CD4-positive, CD25-positive, alpha-beta regulatory T cell (primary cell): ENCODE measurements around the gene TSC22D2. TPM values are rescaled to one million over a fixed set of nuclear protein-coding genes. Genes with fewer than 3 reads are reported as not detected.
"Not testable (repeated sequence)": the region's sequence is repeated elsewhere in the genome, so short reads cannot be mapped to it uniquely, and the experiment has no call there.

Experiments
- ATAC-seq, 2 donors: fragments of 150-1000 bp; cut with Tn5 transposase; one replicate each; pipeline ENCODE4 v1.10.0; 2021; ENCODE audit warnings: low read depth in 2 of 2, moderate number of reproducible peaks in 2 of 2, moderate library complexity in 1 of 2
- DNase-seq, 3 donors: peaks; one replicate each; pipeline versions ENCODE4 v3.0.0 to v3.0.0-alpha.2; 2012 to 2022; ENCODE audit warnings: mixed read lengths in 1 of 3
- H3K27ac ChIP-seq: one replicate; pipeline ENCODE4 v1.7.0; 2013; ENCODE audit warnings: mild to moderate bottlenecking, low read length; ENCODE audit not compliant: insufficient read depth, poor library complexity, severe bottlenecking
- H3K27me3 ChIP-seq: one replicate; pipeline ENCODE4 v1.7.0; 2013; ENCODE audit warnings: low read length; ENCODE audit not compliant: control insufficient read depth, insufficient read depth
- H3K36me3 ChIP-seq: one replicate; pipeline ENCODE4 v1.7.0; 2013; ENCODE audit warnings: mild to moderate bottlenecking, low read length, moderate library complexity; ENCODE audit not compliant: control insufficient read depth, insufficient read depth
- H3K4me1 ChIP-seq: 2 replicates; pipeline ENCODE4 v1.7.0; 2013; ENCODE audit warnings: mild to moderate bottlenecking, low read length; ENCODE audit not compliant: insufficient read depth, control insufficient read depth, poor library complexity, severe bottlenecking
- H3K4me3 ChIP-seq: one replicate; pipeline ENCODE4 v1.7.0; 2013; ENCODE audit warnings: low read depth, mild to moderate bottlenecking, low read length, moderate library complexity
- H3K9me3 ChIP-seq, 2 experiments: 1 replicate in 1 of 2; 2 replicates in 1 of 2; pipeline ENCODE4 v1.7.0; 2013; ENCODE audit warnings: low read length in 2 of 2, mild to moderate bottlenecking in 1 of 2, moderate library complexity in 1 of 2; ENCODE audit not compliant: control insufficient read depth in 2 of 2
- H3K27ac Mint-ChIP-seq, 3 donors: one replicate each; pipeline ENCODE4 v1.8.0; 2020 to 2022; ENCODE audit warnings: mild to moderate bottlenecking in 3 of 3, mixed read lengths in 3 of 3, moderate library complexity in 2 of 3
- H3K27me3 Mint-ChIP-seq: one replicate; pipeline ENCODE4 v1.8.0; 2022; ENCODE audit warnings: mild to moderate bottlenecking, mixed read lengths
- H3K36me3 Mint-ChIP-seq: one replicate; pipeline ENCODE4 v1.8.0; 2020; ENCODE audit warnings: mixed read lengths
- H3K4me1 Mint-ChIP-seq, 4 donors: one replicate each; pipeline ENCODE4 v1.8.0; 2020 to 2022; ENCODE audit warnings: mixed read lengths in 4 of 4, mild to moderate bottlenecking in 1 of 4
- H3K4me3 Mint-ChIP-seq, 4 donors: one replicate each; pipeline ENCODE4 v1.8.0; 2020 to 2022; ENCODE audit warnings: mild to moderate bottlenecking in 4 of 4, mixed read lengths in 4 of 4, moderate library complexity in 3 of 4
- H3K9me3 Mint-ChIP-seq, 7 donors: one replicate each; pipeline ENCODE4 v1.8.0; 2020 to 2022; ENCODE audit warnings: mixed read lengths in 7 of 7, mild to moderate bottlenecking in 3 of 7, moderate library complexity in 2 of 7
- polyA plus RNA-seq, 4 donors: library from polyadenylated mRNA; unstranded; fragments of 300-500 nt; fragmentation: Illumina TruSeq; gene quantifications; one replicate each; pipeline ENCODE4 v1.2.3, GENCODE V29; 2021
- total RNA-seq: library from RNA; stranded (reverse); gene quantifications from one replicate; pipeline ENCODE4 v1.2.3, GENCODE V29; 2022

TSC22D2 gene
- total and polyA plus RNA-seq, 5 donors from 2014 or later = 4.9 to 49.0 (median 6.6) TPM

GRCh38 chr3:150462108-150462507 lies 54.0 kb downstream of the TSC22D2 start:
- Histone ChIP-seq H3K27me3 (no peaks in the 10 kb centered on the region), H3K36me3 (peaks cover 13% of the 10 kb centered on the region), H3K4me3 (no peak overlapping the region), H3K9me3 (no peaks in the 10 kb centered on the region), H3K4me1 (no peaks in the 10 kb centered on the region), H3K27ac (no peak overlapping the region)
- Mint-ChIP-seq H3K36me3 (peaks cover 18% of the 10 kb centered on the region), H3K27ac (no peak overlapping the region), H3K4me3 (no peak overlapping the region), H3K9me3 (no peaks in the 10 kb centered on the region), H3K4me1 (peaks cover 0 to 5% (median under 1%) of the 10 kb centered on the region in 4 donors), H3K27me3 (no peaks in the 10 kb centered on the region)
- no peak for ATAC-seq
- no peak for DNase-seq

GRCh38 chr3:150464684-150465083 lies 56.6 kb downstream of the TSC22D2 start:
- DNase-seq = no peak
- no peak overlapping the region for H3K27ac Mint-ChIP-seq
- Histone ChIP-seq H3K27ac (no peak overlapping the region), H3K36me3 (no peaks in the 10 kb centered on the region), H3K4me1 (no peaks in the 10 kb centered on the region), H3K9me3 (no peaks in the 10 kb centered on the region), H3K4me3 (no peak overlapping the region), H3K27me3 (no peaks in the 10 kb centered on the region)
- no peaks in the 10 kb centered on the region for H3K4me1 Mint-ChIP-seq
- H3K27me3 Mint-ChIP-seq = no peaks in the 10 kb centered on the region
- ATAC-seq = no peak
- no peaks in the 10 kb centered on the region for H3K9me3 Mint-ChIP-seq
- H3K4me3 Mint-ChIP-seq = no peak overlapping the region
- H3K36me3 Mint-ChIP-seq = peaks cover 4% of the 10 kb centered on the region

DNA sequence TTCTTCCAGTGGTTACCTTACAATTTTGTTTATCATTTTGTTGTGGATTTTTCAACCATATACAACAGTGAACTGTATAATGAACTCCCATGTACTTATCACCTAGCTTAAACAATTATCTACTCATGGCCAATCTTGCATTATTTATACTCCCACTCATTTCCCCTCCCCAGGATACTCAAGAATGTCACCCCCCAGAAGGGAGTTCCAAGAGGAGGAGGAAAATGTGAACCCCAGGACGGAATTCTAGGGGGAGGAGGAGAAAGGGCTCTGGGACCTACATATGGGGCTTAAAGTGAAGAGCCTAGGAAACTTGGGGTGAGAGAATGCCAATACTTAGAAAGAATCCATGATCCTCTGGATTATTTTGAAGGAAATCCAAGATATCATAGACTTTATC lies 59.3 kb downstream of the TSC22D2 start:
- H3K27me3 Mint-ChIP-seq = peaks cover 4% of the 10 kb centered on the region
- ATAC-seq = no peak
- H3K4me3 Mint-ChIP-seq = no peak overlapping the region
- H3K27ac Mint-ChIP-seq = peak overlapping the region in 1 of 3 donors; percentile 74
- no peak for DNase-seq
- H3K4me1 Mint-ChIP-seq = no peaks in the 10 kb centered on the region
- peaks cover 4% of the 10 kb centered on the region for H3K36me3 Mint-ChIP-seq
- Histone ChIP-seq H3K9me3 (no peaks in the 10 kb centered on the region), H3K36me3 (no peaks in the 10 kb centered on the region), H3K27ac (no peak overlapping the region), H3K4me1 (no peaks in the 10 kb centered on the region), H3K4me3 (no peak overlapping the region), H3K27me3 (no peaks in the 10 kb centered on the region)
- H3K9me3 Mint-ChIP-seq = no peaks in the 10 kb centered on the region

GRCh38 chr3:150469031-150469930 lies 61.2 kb downstream of the TSC22D2 start:
- peaks cover 4% of the 10 kb centered on the region for H3K27me3 Mint-ChIP-seq
- no peak overlapping the region for H3K4me3 Mint-ChIP-seq
- Histone ChIP-seq H3K27ac (no peak overlapping the region), H3K36me3 (no peaks in the 10 kb centered on the region), H3K27me3 (peaks cover 2% of the 10 kb centered on the region), H3K4me3 (no peak overlapping the region), H3K4me1 (no peaks in the 10 kb centered on the region), H3K9me3 (no peaks in the 10 kb centered on the region)
- DNase-seq = no peak
- H3K4me1 Mint-ChIP-seq = no peaks in the 10 kb centered on the region
- no peaks in the 10 kb centered on the region for H3K9me3 Mint-ChIP-seq
- H3K27ac Mint-ChIP-seq = no peak overlapping the region
- no peak for ATAC-seq
- peaks cover 4% of the 10 kb centered on the region for H3K36me3 Mint-ChIP-seq

DNA sequence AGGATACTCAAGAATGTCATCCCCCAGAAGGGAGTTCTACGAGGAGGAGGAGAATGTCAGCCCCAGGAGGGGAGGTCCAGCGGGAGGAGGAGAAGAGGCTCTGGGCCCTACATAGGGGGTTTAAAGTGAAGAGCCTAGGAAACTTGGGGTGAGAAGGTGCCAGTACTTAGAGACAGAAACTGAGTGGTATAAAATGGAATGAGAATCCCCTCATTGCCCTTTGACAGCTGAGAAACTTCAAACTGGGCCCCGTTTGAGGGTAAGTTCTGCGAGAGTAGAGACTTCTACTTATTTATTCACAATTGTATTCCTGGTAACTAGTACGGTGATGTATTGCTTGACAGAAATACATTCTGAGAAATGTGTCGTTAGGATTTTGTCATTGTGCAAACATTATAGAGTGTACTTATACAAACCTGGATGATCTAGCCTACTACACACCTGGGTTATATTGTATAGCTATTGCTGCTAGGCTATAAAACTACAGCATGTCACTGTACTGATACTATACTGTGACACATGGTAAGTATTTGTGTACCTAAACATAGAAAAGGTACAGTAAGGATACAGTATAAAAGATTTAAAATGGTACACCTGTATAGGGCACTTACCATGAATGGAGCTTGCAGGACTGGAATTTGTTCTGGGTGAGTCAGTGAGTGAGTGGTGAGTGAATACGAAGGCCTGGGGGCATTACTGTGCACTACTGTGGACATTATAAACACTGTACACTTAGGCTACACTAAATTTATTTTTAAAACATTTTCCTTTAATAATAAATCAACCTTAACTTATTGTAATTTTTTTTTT lies 62.0 kb downstream of the TSC22D2 start:
- Histone ChIP-seq H3K27ac (no peak overlapping the region), H3K9me3 (no peaks in the 10 kb centered on the region), H3K4me3 (no peak overlapping the region), H3K4me1 (no peaks in the 10 kb centered on the region), H3K36me3 (no peaks in the 10 kb centered on the region), H3K27me3 (peaks cover 2% of the 10 kb centered on the region)
- Mint-ChIP-seq H3K4me3 (no peak overlapping the region), H3K27ac (no peak overlapping the region), H3K4me1 (no peaks in the 10 kb centered on the region), H3K36me3 (peaks cover 4% of the 10 kb centered on the region), H3K27me3 (peaks cover 4% of the 10 kb centered on the region), H3K9me3 (no peaks in the 10 kb centered on the region)
- ATAC-seq (no peak), DNase-seq (no peak)

DNA sequence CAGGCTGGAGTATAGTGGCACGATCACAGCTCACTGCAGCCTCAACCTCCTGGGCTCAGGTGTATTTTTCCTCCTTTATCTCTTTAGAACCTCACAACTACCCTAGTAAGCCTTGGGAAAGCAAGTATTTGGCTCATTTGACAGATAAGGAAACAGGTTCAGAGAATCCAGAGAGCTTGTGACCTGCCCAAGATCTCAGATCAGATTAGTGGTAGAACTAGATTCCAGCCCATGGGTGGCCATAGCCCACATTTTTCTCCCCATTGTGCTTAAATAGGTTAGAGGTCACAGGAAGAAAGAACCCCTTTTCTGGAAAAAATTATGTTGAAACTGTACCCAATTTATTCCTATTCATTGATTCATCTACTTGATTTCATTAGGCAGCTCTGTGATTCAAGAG lies 64.3 kb downstream of the TSC22D2 start:
- H3K4me1 Mint-ChIP-seq = no peaks in the 10 kb centered on the region
- no peak for ATAC-seq
- no peaks in the 10 kb centered on the region for H3K36me3 ChIP-seq
- H3K27me3 Mint-ChIP-seq = peaks cover 11% of the 10 kb centered on the region
- no peak for DNase-seq
- H3K27me3 ChIP-seq = peaks cover 2% of the 10 kb centered on the region
- peaks cover 0 to 7% (median 4%) of the 10 kb centered on the region in 7 donors for H3K9me3 Mint-ChIP-seq
- no peak overlapping the region for H3K27ac Mint-ChIP-seq
- no peak overlapping the region for H3K4me3 Mint-ChIP-seq
- H3K4me1 ChIP-seq = no peaks in the 10 kb centered on the region
- peaks cover under 1% of the 10 kb centered on the region for H3K36me3 Mint-ChIP-seq
- H3K4me3 ChIP-seq = no peak overlapping the region
- H3K27ac ChIP-seq = no peak overlapping the region
- H3K9me3 ChIP-seq = no peaks in the 10 kb centered on the region

GRCh38 chr3:150473161-150473560 lies 65.1 kb downstream of the TSC22D2 start:
- peaks cover 11% of the 10 kb centered on the region for H3K27me3 Mint-ChIP-seq
- H3K9me3 Mint-ChIP-seq, H3K4me1 Mint-ChIP-seq, H3K9me3 ChIP-seq, H3K36me3 ChIP-seq, H3K36me3 Mint-ChIP-seq, ATAC-seq, H3K27me3 ChIP-seq, DNase-seq, H3K4me3 ChIP-seq, H3K27ac ChIP-seq, H3K4me1 ChIP-seq, H3K4me3 Mint-ChIP-seq, H3K27ac Mint-ChIP-seq: not testable (repeated sequence)
